Activated T-cell treated with anti-CD3 and anti-CD28 coated beads, Interleukin-2, amount 50 U/mL, for 72 hours (primary cell): ENCODE measurements around the gene ACIN1. TPM values are rescaled to one million over a fixed set of nuclear protein-coding genes. Genes with fewer than 3 reads are reported as not detected.
"Not testable (repeated sequence)": the region's sequence is repeated elsewhere in the genome, so short reads cannot be mapped to it uniquely, and the experiment has no call there.

Experiments
- ATAC-seq, 2 donors: fragments of 150-1000 bp; cut with Tn5 transposase; replicated peaks in 1 of 2; 2 replicates each; pipeline ENCODE4 v1.10.0; 2021; ENCODE audit warnings: moderate library complexity in 2 of 2, mild to moderate bottlenecking in 1 of 2
- DNase-seq, 2 donors: peaks; one replicate each; pipeline ENCODE4 v3.0.0; 2021 to 2022; ENCODE audit warnings: mixed read lengths in 1 of 2
- H3K27ac Mint-ChIP-seq: one replicate; pipeline ENCODE4 v1.8.0; 2022; ENCODE audit warnings: mild to moderate bottlenecking, moderate library complexity, mixed read lengths
- H3K27me3 Mint-ChIP-seq: one replicate; pipeline ENCODE4 v1.8.0; 2022; ENCODE audit warnings: low read depth, mixed read lengths
- H3K36me3 Mint-ChIP-seq, 2 donors: one replicate each; pipeline ENCODE4 v1.8.0; 2022; ENCODE audit warnings: mixed read lengths in 2 of 2, mild to moderate bottlenecking in 1 of 2; ENCODE audit not compliant: insufficient read depth in 2 of 2
- H3K4me1 Mint-ChIP-seq: one replicate; pipeline ENCODE4 v1.8.0; 2022; ENCODE audit warnings: low read depth, mixed read lengths
- H3K4me3 Mint-ChIP-seq, 2 donors: one replicate each; pipeline ENCODE4 v1.8.0; 2022; ENCODE audit warnings: mild to moderate bottlenecking in 2 of 2, mixed read lengths in 2 of 2, moderate library complexity in 2 of 2
- H3K9me3 Mint-ChIP-seq, 2 donors: one replicate each; pipeline ENCODE4 v1.8.0; 2022; ENCODE audit warnings: mixed read lengths in 2 of 2
- total RNA-seq, 2 donors: library from RNA; stranded (reverse); gene quantifications; one replicate each; pipeline ENCODE4 v1.2.3, GENCODE V29; 2022

The ACIN1 gene
- total RNA-seq, 2 donors from 2014 or later, result 162 to 188 TPM

- Mint-ChIP-seq H3K27me3 (no peaks in the 10 kb centered on the region), H3K27ac (peak overlapping the region; percentile 50), H3K9me3 (no peaks in the 10 kb centered on the region), H3K4me1 (peaks cover 60% of the 10 kb centered on the region), H3K36me3 (peaks cover 0 to 15% of the 10 kb centered on the region in 2 donors), H3K4me3 (peak overlapping the region; percentile 53 to 60)
- no peak for DNase-seq
- ATAC-seq, result no peak
Measured at GRCh38 chr14:23021889-23022442, 73.0 kb downstream of the ACIN1 start.

GRCh38 chr14:23021434-23021833, 73.5 kb downstream of the ACIN1 start:
- Mint-ChIP-seq H3K9me3 (no peaks in the 10 kb centered on the region), H3K4me1 (peaks cover 60% of the 10 kb centered on the region), H3K4me3 (peak overlapping the region; percentile 53 to 60), H3K27ac (peak overlapping the region; percentile 50), H3K36me3 (peaks cover 0 to 15% of the 10 kb centered on the region in 2 donors), H3K27me3 (no peaks in the 10 kb centered on the region)
- peak in 1 of 2 donors; percentile 9 for ATAC-seq
- no peak for DNase-seq

GRCh38 chr14:23020143-23021128, 74.5 kb downstream of the ACIN1 start:
- Mint-ChIP-seq H3K27me3 (no peaks in the 10 kb centered on the region), H3K4me1 (peaks cover 58% of the 10 kb centered on the region), H3K4me3 (peak overlapping the region; percentile 49 to 60), H3K36me3 (peaks cover 0 to 11% of the 10 kb centered on the region in 2 donors), H3K27ac (peak overlapping the region; percentile 23), H3K9me3 (no peaks in the 10 kb centered on the region)
- DNase-seq (no peak), ATAC-seq (peak; percentile 41 to 66)

- no peaks in the 10 kb centered on the region for H3K36me3 Mint-ChIP-seq
- H3K27me3 Mint-ChIP-seq, result no peaks in the 10 kb centered on the region
- no peak overlapping the region for H3K4me3 Mint-ChIP-seq
- no peaks in the 10 kb centered on the region for H3K9me3 Mint-ChIP-seq
- DNase-seq (no peak), ATAC-seq (no peak)
- H3K27ac Mint-ChIP-seq, result no peak overlapping the region
- peaks cover 36% of the 10 kb centered on the region for H3K4me1 Mint-ChIP-seq
Measured at GRCh38 chr14:23018107-23018506, 76.8 kb downstream of the ACIN1 start.

GRCh38 chr14:23017091-23017490, 77.8 kb downstream of the ACIN1 start:
- peaks cover 28% of the 10 kb centered on the region for H3K4me1 Mint-ChIP-seq
- H3K27me3 Mint-ChIP-seq, result no peaks in the 10 kb centered on the region
- H3K9me3 Mint-ChIP-seq, result no peaks in the 10 kb centered on the region
- ATAC-seq, result no peak
- H3K27ac Mint-ChIP-seq, result no peak overlapping the region
- DNase-seq, result no peak
- H3K36me3 Mint-ChIP-seq, result no peaks in the 10 kb centered on the region
- no peak overlapping the region for H3K4me3 Mint-ChIP-seq

- DNase-seq, result no peak
- Mint-ChIP-seq H3K4me1 (peaks cover 21% of the 10 kb centered on the region), H3K27me3 (no peaks in the 10 kb centered on the region), H3K36me3 (no peaks in the 10 kb centered on the region), H3K9me3 (no peaks in the 10 kb centered on the region), H3K27ac (no peak overlapping the region), H3K4me3 (peak overlapping the region; percentile 37 to 43)
- ATAC-seq, result peak in 1 of 2 donors; percentile 17
Measured at GRCh38 chr14:23015618-23016017, 79.3 kb downstream of the ACIN1 start.

GRCh38 chr14:23013749-23014054, 81.2 kb downstream of the ACIN1 start:
- H3K9me3 Mint-ChIP-seq, DNase-seq, H3K36me3 Mint-ChIP-seq, H3K27me3 Mint-ChIP-seq, H3K4me3 Mint-ChIP-seq, H3K27ac Mint-ChIP-seq, ATAC-seq: not testable (repeated sequence)
- H3K4me1 Mint-ChIP-seq, result peaks cover 21% of the 10 kb centered on the region

GRCh38 chr14:23013054-23013748, 81.7 kb downstream of the ACIN1 start:
- no peaks in the 10 kb centered on the region for H3K9me3 Mint-ChIP-seq
- H3K4me3 Mint-ChIP-seq, result no peak overlapping the region
- peaks cover 26% of the 10 kb centered on the region for H3K4me1 Mint-ChIP-seq
- ATAC-seq (no peak), DNase-seq (no peak)
- H3K27me3 Mint-ChIP-seq, result no peaks in the 10 kb centered on the region
- H3K36me3 Mint-ChIP-seq, result no peaks in the 10 kb centered on the region
- no peak overlapping the region for H3K27ac Mint-ChIP-seq

- no peaks in the 10 kb centered on the region for H3K9me3 Mint-ChIP-seq
Measured at GRCh38 chr14:23009939-23010726, 84.8 kb downstream of the ACIN1 start, which contains the start of gene C14orf93. C14orf93 (minus strand) TSS chr14:23010143; CDS start chr14:22999023, 11,120 bp downstream.

GRCh38 chr14:23009483-23009938, 85.4 kb downstream of the ACIN1 start:
- DNase-seq, result no peak

More at GRCh38 chr14:23009939-23010726, 84.8 kb downstream of the ACIN1 start, which contains the start of gene C14orf93:
- Mint-ChIP-seq H3K27me3 (no peaks in the 10 kb centered on the region), H3K36me3 (no peaks in the 10 kb centered on the region), H3K27ac (peak within 1 kb of the TSS; percentile 95), H3K4me3 (peak within 1 kb of the TSS; percentile 96 to 100), H3K4me1 (peaks cover 43% of the 10 kb centered on the region)
- ATAC-seq (peak; percentile 31 to 47), DNase-seq (peak; percentile 90)

GRCh38 chr14:23008831-23009230, 86.1 kb downstream of the ACIN1 start:
- no peak for DNase-seq
- ATAC-seq, result no peak
- H3K4me3 Mint-ChIP-seq, result peak overlapping the region; percentile 96 to 100

More at GRCh38 chr14:23009483-23009938, 85.4 kb downstream of the ACIN1 start:
- Mint-ChIP-seq H3K9me3 (no peaks in the 10 kb centered on the region), H3K36me3 (no peaks in the 10 kb centered on the region), H3K4me3 (peak overlapping the region; percentile 96 to 100), H3K4me1 (peaks cover 47% of the 10 kb centered on the region), H3K27me3 (no peaks in the 10 kb centered on the region), H3K27ac (peak overlapping the region; percentile 95)
- ATAC-seq, result no peak

More at GRCh38 chr14:23008831-23009230, 86.1 kb downstream of the ACIN1 start:
- H3K36me3 Mint-ChIP-seq, result no peaks in the 10 kb centered on the region
- peak overlapping the region; percentile 95 for H3K27ac Mint-ChIP-seq
- H3K27me3 Mint-ChIP-seq, result no peaks in the 10 kb centered on the region
- no peaks in the 10 kb centered on the region for H3K9me3 Mint-ChIP-seq
- peaks cover 47% of the 10 kb centered on the region for H3K4me1 Mint-ChIP-seq
